H1 (cell line): ENCODE results near the gene ACTN2. TPM values are rescaled to one million over a fixed set of nuclear protein-coding genes. Genes with fewer than 3 reads are reported as not detected.

ENCODE experiments used
- CTCF ChIA-PET: fragments of 300-600 bp; sonication (Branson Sonifier 250); formaldehyde crosslinking; loops from one replicate; lab custom pipeline; 2021; ENCODE audit not compliant: partially characterized antibody; lab: Charles Lee
- POLR2A ChIA-PET: fragments of 300-600 bp; sonication (Branson Sonifier 250); formaldehyde crosslinking; loops from one replicate; lab custom pipeline; 2021; ENCODE audit warnings: inconsistent platforms; ENCODE audit not compliant: partially characterized antibody; lab: Charles Lee
- DNase-seq, 2 experiments: peaks; one replicate each; pipeline versions ENCODE4 v3.0.0 to v3.0.0-alpha.2; 2010 to 2022; ENCODE audit warnings: low spot score in 2 of 2, low read depth in 1 of 2, mixed read lengths in 1 of 2
- FAIRE-seq: peaks from 2 replicates; lab custom pipeline; 2011; peaks lifted over from hg19 to GRCh38; lab: Jason Lieb, UNC
- H2AFZ ChIP-seq: 2 replicates; pipeline ENCODE4 v1.8.1; 2012; ENCODE audit warnings: low read length, inconsistent platforms
- H2AK5ac ChIP-seq: 2 replicates; pipeline ENCODE4 v1.6.1; 2013; ENCODE audit warnings: low read depth, low read length
- H2BK120ac ChIP-seq: replicated peaks from 2 replicates; pipeline ENCODE3; 2013; ENCODE audit warnings: low read depth, low read length, inconsistent platforms
- H2BK12ac ChIP-seq: 2 replicates; pipeline ENCODE4 v1.6.1; 2013; ENCODE audit warnings: low read depth, low read length
- H2BK15ac ChIP-seq: 2 replicates; pipeline ENCODE4 v1.6.1; 2013; ENCODE audit warnings: low read length
- H2BK20ac ChIP-seq: 2 replicates; pipeline ENCODE4 v1.6.1; 2013; ENCODE audit warnings: low read length
- H2BK5ac ChIP-seq: 2 replicates; pipeline ENCODE4 v1.6.1; 2013; ENCODE audit warnings: low read depth, low read length
- H3K14ac ChIP-seq: 2 replicates; pipeline ENCODE4 v1.6.1; 2013; ENCODE audit warnings: inconsistent platforms; ENCODE audit not compliant: insufficient read length
- H3K18ac ChIP-seq: 2 replicates; pipeline ENCODE4 v1.6.1; 2013; ENCODE audit warnings: low read length; ENCODE audit errors: extremely low read depth
- H3K23ac ChIP-seq: 2 replicates; pipeline ENCODE4 v1.6.1; 2013; ENCODE audit warnings: inconsistent platforms; ENCODE audit not compliant: insufficient read length
- H3K23me2 ChIP-seq: 2 replicates; pipeline ENCODE4 v1.6.1; 2013; ENCODE audit warnings: low read depth, low read length
- H3K27ac ChIP-seq: 2 replicates; pipeline ENCODE4 v1.6.1; 2011; ENCODE audit warnings: low read depth, low read length, inconsistent platforms
- H3K27me3 ChIP-seq, 4 experiments: replicated peaks in 1 of 4; 1 replicate in 1 of 4; 2 replicates in 3 of 4; pipeline versions ENCODE4 v1.6.1 to v1.8.1; 2011 to 2013; ENCODE audit warnings: low read length in 3 of 4, mild to moderate bottlenecking in 3 of 4, inconsistent platforms in 2 of 4, mixed read lengths in 2 of 4, moderate library complexity in 1 of 4; ENCODE audit not compliant: control insufficient read depth in 3 of 4, insufficient read depth in 3 of 4; ENCODE audit errors: extremely low read depth in 1 of 4
- H3K36me3 ChIP-seq, 4 experiments: 2 replicates each; pipeline versions ENCODE4 v1.6.1 to v1.8.1; 2011 to 2013; ENCODE audit warnings: mild to moderate bottlenecking in 4 of 4, low read length in 3 of 4, moderate library complexity in 2 of 4, control low read depth in 1 of 4, inconsistent platforms in 1 of 4; ENCODE audit not compliant: insufficient read depth in 4 of 4, control insufficient read depth in 2 of 4
- H3K4ac ChIP-seq: replicated peaks from 2 replicates; pipeline ENCODE3; 2013; ENCODE audit warnings: low read length, low read depth, mixed read lengths, inconsistent platforms; ENCODE audit not compliant: insufficient read length
- H3K4me1 ChIP-seq, 4 experiments: replicated peaks in 1 of 4; 1 replicate in 1 of 4; 2 replicates in 3 of 4; pipeline versions ENCODE4 v1.6.1 to v1.8.1; 2011 to 2013; ENCODE audit warnings: low read length in 3 of 4, inconsistent platforms in 2 of 4, mixed read lengths in 1 of 4; ENCODE audit not compliant: insufficient read depth in 4 of 4, control insufficient read depth in 3 of 4
- H3K4me2 ChIP-seq, 2 experiments: 2 replicates each; pipeline versions ENCODE4 v1.6.1 to v1.8.1; 2011 to 2013; ENCODE audit warnings: low read depth in 2 of 2, low read length in 2 of 2, control low read depth in 1 of 2, inconsistent platforms in 1 of 2, mild to moderate bottlenecking in 1 of 2; ENCODE audit not compliant: insufficient read depth in 1 of 2
- H3K4me3 ChIP-seq, 4 experiments: fragments of 200-600, 300-600 bp in 1 of 4; sonication (generic), shearing (Covaris generic), sonication (Bioruptor Twin) in 1 of 4; 2 replicates each; pipeline versions ENCODE4 v1.5.1 to v1.8.1; 2011 to 2016; ENCODE audit warnings: low read length in 4 of 4, low read depth in 3 of 4, control low read depth in 2 of 4, inconsistent platforms in 2 of 4, mild to moderate bottlenecking in 2 of 4, mixed read lengths in 1 of 4, moderate library complexity in 1 of 4; ENCODE audit not compliant: insufficient read depth in 2 of 4; ENCODE audit errors: extremely low read depth in 1 of 4
- H3K56ac ChIP-seq: replicated peaks from 2 replicates; pipeline ENCODE3; 2013; ENCODE audit warnings: low read depth, mild to moderate bottlenecking, mixed read lengths, low read length, inconsistent platforms; ENCODE audit not compliant: insufficient read length
- H3K79me1 ChIP-seq: 2 replicates; pipeline ENCODE4 v1.6.1; 2013; ENCODE audit warnings: low read depth, low read length, control low read depth
- H3K79me2 ChIP-seq, 2 experiments: 2 replicates each; pipeline versions ENCODE4 v1.6.1 to v1.8.1; 2012 to 2013; ENCODE audit warnings: low read length in 2 of 2, mild to moderate bottlenecking in 2 of 2, inconsistent platforms in 1 of 2; ENCODE audit not compliant: insufficient read depth in 2 of 2, control insufficient read depth in 1 of 2
- H3K9ac ChIP-seq, 4 experiments: replicated peaks in 1 of 4; 1 replicate in 1 of 4; 2 replicates in 3 of 4; pipeline versions ENCODE4 v1.6.1 to v1.8.1; 2011 to 2013; ENCODE audit warnings: low read depth in 3 of 4, low read length in 3 of 4, control low read depth in 2 of 4, mild to moderate bottlenecking in 2 of 4, moderate library complexity in 2 of 4, inconsistent platforms in 1 of 4; ENCODE audit errors: extremely low read depth in 1 of 4
- H3K9me3 ChIP-seq, 2 experiments: 2 replicates each; pipeline versions ENCODE4 v1.6.1 to v1.8.1; 2012 to 2013; ENCODE audit warnings: mild to moderate bottlenecking in 2 of 2, moderate library complexity in 2 of 2, control low read depth in 1 of 2, inconsistent platforms in 1 of 2, low read depth in 1 of 2, low read length in 1 of 2, mixed read lengths in 1 of 2; ENCODE audit not compliant: insufficient read depth in 2 of 2
- H4K20me1 ChIP-seq, 2 experiments: replicated peaks in 1 of 2; 2 replicates each; pipeline versions ENCODE3 to v1.8.1; 2011 to 2013; ENCODE audit warnings: inconsistent platforms in 2 of 2, low read length in 2 of 2, mild to moderate bottlenecking in 1 of 2; ENCODE audit not compliant: insufficient read depth in 2 of 2, control insufficient read depth in 1 of 2
- H4K5ac ChIP-seq: 2 replicates; pipeline ENCODE4 v1.6.1; 2013; ENCODE audit warnings: low read length, low read depth, mixed read lengths, inconsistent platforms; ENCODE audit not compliant: insufficient read length
- H4K8ac ChIP-seq: 2 replicates; pipeline ENCODE4 v1.8.0; 2013; ENCODE audit warnings: mild to moderate bottlenecking, moderate library complexity, low read length, inconsistent platforms; ENCODE audit not compliant: insufficient read depth; ENCODE audit errors: extremely low read depth
- H4K91ac ChIP-seq: replicated peaks from 2 replicates; pipeline ENCODE3; 2013; ENCODE audit warnings: low read length, mixed read lengths, inconsistent platforms; ENCODE audit not compliant: insufficient read length
- ASH2L ChIP-seq: fragments of 200-600, 300-600 bp; sonication (generic); IDR thresholded peaks from one replicate; pipeline ENCODE4 v1.7.1; 2017; ENCODE audit warnings: low read length
- CTBP2 ChIP-seq: IDR thresholded peaks from 2 replicates; pipeline ENCODE4 v1.7.0; 2011; ENCODE audit warnings: borderline replicate concordance, mild to moderate bottlenecking, moderate library complexity, mixed read lengths, low read length; ENCODE audit not compliant: insufficient read depth, insufficient read length
- EP300 ChIP-seq, 2 experiments: IDR thresholded peaks; 1 replicate in 1 of 2; 2 replicates in 1 of 2; pipeline ENCODE4 v1.6.1; 2011 to 2012; ENCODE audit warnings: low read depth in 2 of 2, low read length in 2 of 2, mild to moderate bottlenecking in 2 of 2, borderline replicate concordance in 1 of 2, inconsistent platforms in 1 of 2, moderate library complexity in 1 of 2
- PHF8 ChIP-seq: fragments of 200-600 bp; sonication (generic); conservative IDR thresholded peaks from 2 replicates; pipeline ENCODE4 v1.7.1; 2012; ENCODE audit warnings: low read depth, mild to moderate bottlenecking, inconsistent platforms, low read length, moderate library complexity
- POU5F1 ChIP-seq: IDR thresholded peaks from 2 replicates; pipeline ENCODE4 v1.6.1; 2011; ENCODE audit warnings: low read depth, mild to moderate bottlenecking, low read length, moderate library complexity
- RBBP5 ChIP-seq: IDR thresholded peaks from 2 replicates; pipeline ENCODE4 v1.7.1; 2012; ENCODE audit warnings: low read depth, mild to moderate bottlenecking, inconsistent platforms, low read length, moderate library complexity, borderline replicate concordance
- SAP30 ChIP-seq: fragments of 300-600 bp; sonication (generic); IDR thresholded peaks from 2 replicates; pipeline ENCODE4 v1.7.1; 2012; ENCODE audit warnings: low read length, moderate library complexity, mild to moderate bottlenecking, inconsistent platforms; ENCODE audit not compliant: insufficient read depth, insufficient replicate concordance
- SRF ChIP-seq: IDR thresholded peaks from 2 replicates; pipeline ENCODE4 v1.6.1; 2011; ENCODE audit warnings: mild to moderate bottlenecking, low read depth, low read length, moderate library complexity
- TEAD4 ChIP-seq: IDR thresholded peaks from 2 replicates; pipeline ENCODE4 v1.6.1; 2012; ENCODE audit warnings: low read depth, low read length, inconsistent platforms, mixed read lengths
- YY1 ChIP-seq: IDR thresholded peaks from 2 replicates; pipeline ENCODE4 v1.6.1; 2011; ENCODE audit warnings: low read depth, mild to moderate bottlenecking, low read length
- WGBS, 2 experiments: shearing (Covaris generic) in 1 of 2; methylation state at CpG; one replicate each; pipeline versions ENCODE4 v1.1.6 to v1.1.7; 2013 to 2015; ENCODE audit warnings: low lambda C conversion rate in 2 of 2, mixed read lengths in 2 of 2, inconsistent platforms in 1 of 2, low coverage in 1 of 2, missing lambda C conversion rate in 1 of 2; ENCODE audit not compliant: insufficient replicate concordance in 2 of 2, insufficient coverage in 1 of 2, insufficient read length in 1 of 2; ENCODE audit errors: extremely low coverage in 1 of 2, missing lambda C conversion rate in 1 of 2; 5-methylcytosine and 5-hydroxymethylcytosine counted together
- polyA plus RNA-seq, 7 experiments: library from polyadenylated mRNA; depleted of rRNA in 3 of 7; stranded (reverse) in 5 of 7; unstranded in 2 of 7; fragments of >200 nt in 5 of 7; fragments of 200-250 nt in 2 of 7; gene quantifications; 1 replicate in 5 of 7; 2 replicates in 1 of 7; 4 replicates in 1 of 7; pipeline versions ENCODE4 v1.2.1 to v1.2.3, GENCODE V29; 2011 to 2013; ENCODE audit warnings: missing spikeins in 2 of 7, mixed read lengths in 2 of 7
- total RNA-seq: library from RNA; stranded (reverse); fragmentation: NEBNext Ultra II Directional; extraction: Animal tissue kit (Norgen Biotek cat#: 25700); gene quantifications from 2 replicates; pipeline ENCODE4 v1.2.1, GENCODE V29; 2021
- TF ChIP-seq, protein P1 (sequence below), 3 experiments: IDR thresholded peaks; 1 replicate in 2 of 3; 2 replicates in 1 of 3; pipeline versions ENCODE4 v1.5.1 to v1.6.1; 2011; ENCODE audit warnings: low read length in 3 of 3, mild to moderate bottlenecking in 3 of 3, inconsistent platforms in 2 of 3, low read depth in 1 of 3, moderate library complexity in 1 of 3; ENCODE audit not compliant: insufficient read depth in 1 of 3; ENCODE audit errors: control extremely low read depth in 1 of 3

Gene ACTN2
- total and polyA plus RNA-seq, 2 of the 8 experiments (the other 6 are each of a cell fraction or from before 2014, with no cell fraction given), result 1.9 to 4.1 TPM

DNA sequence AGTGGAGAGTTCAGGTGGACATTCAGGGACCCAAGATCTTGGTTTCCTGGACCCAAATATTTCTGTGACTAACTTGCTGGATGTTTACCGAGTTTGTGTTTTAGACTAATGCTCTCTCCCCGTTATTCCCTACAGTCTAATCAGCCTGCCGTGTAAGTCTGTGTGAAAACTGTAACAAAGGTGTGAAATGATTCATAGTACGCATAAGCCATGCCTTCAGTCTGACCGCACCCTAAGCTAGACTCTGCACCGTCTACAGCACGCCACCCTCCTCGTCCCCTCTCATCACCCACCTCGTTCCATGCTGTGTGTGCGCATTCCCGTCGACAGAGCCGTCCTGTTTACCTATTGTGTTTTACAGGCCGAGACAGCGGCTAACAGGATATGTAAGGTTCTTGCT lies 50.5 kb downstream of the ACTN2 start:
- Histone ChIP-seq H3K4me2 (no peak overlapping the region), H3K14ac (no peak overlapping the region), H4K20me1 (no peaks in the 10 kb centered on the region), H3K23me2 (no peaks in the 10 kb centered on the region), H3K4ac (no peak overlapping the region), H2BK20ac (no peak overlapping the region), H4K5ac (no peak overlapping the region), H2BK12ac (no peak overlapping the region), H3K79me1 (no peaks in the 10 kb centered on the region), H4K8ac (no peak overlapping the region), H3K18ac (no peak overlapping the region), H3K27ac (no peak overlapping the region), H3K27me3 (no peaks in the 10 kb centered on the region), H3K79me2 (no peaks in the 10 kb centered on the region), H2BK5ac (no peak overlapping the region), H2AFZ (no peak overlapping the region), H3K36me3 (peaks cover 0 to 4% (median 0%) of the 10 kb centered on the region in 4 experiments; a peak in 1 of 8 replicates), H2BK120ac (no peak overlapping the region), H3K4me1 (no peaks in the 10 kb centered on the region; a peak in 1 of 7 replicates), H3K56ac (no peak overlapping the region), H4K91ac (no peak overlapping the region), H3K9ac (no peak overlapping the region; a peak in 1 of 7 replicates), H2AK5ac (no peak overlapping the region), H3K23ac (no peak overlapping the region), H3K4me3 (no peak overlapping the region), H3K9me3 (no peaks in the 10 kb centered on the region), H2BK15ac (no peak overlapping the region)
- FAIRE-seq, result no peak
- 88% methylated on average over 15 of the region's 15 CpGs; no CpG with 5 or more reads in 1 of the 2 experiments for WGBS, 2 experiments
- ChIA-PET POLR2A (no interaction called here), CTCF (interaction anchor here (1.0 to 3.1 kb wide), 3 partner anchors 16 to 128 kb away, joined by 3 to 11 read pairs (median 3); no protein-coding TSS in a partner anchor)
- no peak for DNase-seq
- no peak for TF ChIP-seq CTBP2
- no peak for TF ChIP-seq RBBP5
- TF ChIP-seq ASH2L, result no peak
- no peak for TF ChIP-seq SAP30
- TF ChIP-seq PHF8, result no peak
- TF ChIP-seq, protein P1, sequence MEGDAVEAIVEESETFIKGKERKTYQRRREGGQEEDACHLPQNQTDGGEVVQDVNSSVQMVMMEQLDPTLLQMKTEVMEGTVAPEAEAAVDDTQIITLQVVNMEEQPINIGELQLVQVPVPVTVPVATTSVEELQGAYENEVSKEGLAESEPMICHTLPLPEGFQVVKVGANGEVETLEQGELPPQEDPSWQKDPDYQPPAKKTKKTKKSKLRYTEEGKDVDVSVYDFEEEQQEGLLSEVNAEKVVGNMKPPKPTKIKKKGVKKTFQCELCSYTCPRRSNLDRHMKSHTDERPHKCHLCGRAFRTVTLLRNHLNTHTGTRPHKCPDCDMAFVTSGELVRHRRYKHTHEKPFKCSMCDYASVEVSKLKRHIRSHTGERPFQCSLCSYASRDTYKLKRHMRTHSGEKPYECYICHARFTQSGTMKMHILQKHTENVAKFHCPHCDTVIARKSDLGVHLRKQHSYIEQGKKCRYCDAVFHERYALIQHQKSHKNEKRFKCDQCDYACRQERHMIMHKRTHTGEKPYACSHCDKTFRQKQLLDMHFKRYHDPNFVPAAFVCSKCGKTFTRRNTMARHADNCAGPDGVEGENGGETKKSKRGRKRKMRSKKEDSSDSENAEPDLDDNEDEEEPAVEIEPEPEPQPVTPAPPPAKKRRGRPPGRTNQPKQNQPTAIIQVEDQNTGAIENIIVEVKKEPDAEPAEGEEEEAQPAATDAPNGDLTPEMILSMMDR (IDR thresholded peaks at IDR 0.05; ENCODE audit: control extremely low read depth in 1 of 3, insufficient read depth in 1 of 3, low read depth in 1 of 3, low read length in 3 of 3), result no peak
- TF ChIP-seq SRF, result no peak
- TF ChIP-seq TEAD4, result no peak
- no peak for TF ChIP-seq POU5F1
- no peak for TF ChIP-seq EP300 (IDR thresholded peaks at IDR 0.05; ENCODE audit: borderline replicate concordance in 1 of 2, low read depth in 2 of 2, low read length in 2 of 2)
- TF ChIP-seq YY1, result no peak
